ENCODE measurements around the gene ALDOA.

DNA sequence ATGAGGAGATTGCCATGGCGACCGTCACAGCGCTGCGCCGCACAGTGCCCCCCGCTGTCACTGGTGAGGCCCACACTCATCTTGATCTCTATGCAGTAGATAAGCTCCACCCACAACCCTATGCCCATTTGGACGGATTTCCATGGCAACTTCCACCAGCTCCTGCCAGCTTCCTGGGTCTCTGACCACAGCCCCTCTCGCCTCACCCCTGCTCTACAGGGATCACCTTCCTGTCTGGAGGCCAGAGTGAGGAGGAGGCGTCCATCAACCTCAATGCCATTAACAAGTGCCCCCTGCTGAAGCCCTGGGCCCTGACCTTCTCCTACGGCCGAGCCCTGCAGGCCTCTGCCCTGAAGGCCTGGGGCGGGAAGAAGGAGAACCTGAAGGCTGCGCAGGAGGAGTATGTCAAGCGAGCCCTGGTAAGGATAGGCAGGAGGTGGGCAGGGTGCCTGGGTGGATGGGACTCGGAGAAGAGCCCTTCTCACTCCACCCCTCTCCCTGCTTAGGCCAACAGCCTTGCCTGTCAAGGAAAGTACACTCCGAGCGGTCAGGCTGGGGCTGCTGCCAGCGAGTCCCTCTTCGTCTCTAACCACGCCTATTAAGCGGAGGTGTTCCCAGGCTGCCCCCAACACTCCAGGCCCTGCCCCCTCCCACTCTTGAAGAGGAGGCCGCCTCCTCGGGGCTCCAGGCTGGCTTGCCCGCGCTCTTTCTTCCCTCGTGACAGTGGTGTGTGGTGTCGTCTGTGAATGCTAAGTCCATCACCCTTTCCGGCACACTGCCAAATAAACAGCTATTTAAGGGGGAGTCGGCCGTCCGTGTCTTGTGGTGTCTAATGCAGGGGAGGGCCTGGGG, 4.3 kb downstream of the ALDOA start:
- TF ChIP-seq, protein P1, sequence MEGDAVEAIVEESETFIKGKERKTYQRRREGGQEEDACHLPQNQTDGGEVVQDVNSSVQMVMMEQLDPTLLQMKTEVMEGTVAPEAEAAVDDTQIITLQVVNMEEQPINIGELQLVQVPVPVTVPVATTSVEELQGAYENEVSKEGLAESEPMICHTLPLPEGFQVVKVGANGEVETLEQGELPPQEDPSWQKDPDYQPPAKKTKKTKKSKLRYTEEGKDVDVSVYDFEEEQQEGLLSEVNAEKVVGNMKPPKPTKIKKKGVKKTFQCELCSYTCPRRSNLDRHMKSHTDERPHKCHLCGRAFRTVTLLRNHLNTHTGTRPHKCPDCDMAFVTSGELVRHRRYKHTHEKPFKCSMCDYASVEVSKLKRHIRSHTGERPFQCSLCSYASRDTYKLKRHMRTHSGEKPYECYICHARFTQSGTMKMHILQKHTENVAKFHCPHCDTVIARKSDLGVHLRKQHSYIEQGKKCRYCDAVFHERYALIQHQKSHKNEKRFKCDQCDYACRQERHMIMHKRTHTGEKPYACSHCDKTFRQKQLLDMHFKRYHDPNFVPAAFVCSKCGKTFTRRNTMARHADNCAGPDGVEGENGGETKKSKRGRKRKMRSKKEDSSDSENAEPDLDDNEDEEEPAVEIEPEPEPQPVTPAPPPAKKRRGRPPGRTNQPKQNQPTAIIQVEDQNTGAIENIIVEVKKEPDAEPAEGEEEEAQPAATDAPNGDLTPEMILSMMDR (IDR thresholded peaks at IDR 0.05; ENCODE audit: low read depth, low read length, poor library complexity, severe bottlenecking) = no peak
- TF ChIP-seq EZH2phosphoT487 (IDR thresholded peaks at IDR 0.05; ENCODE audit: borderline replicate concordance, low read length) = no peak

All from DOHH2 (cell line).